PC-3 (cell line): ENCODE measurements around the gene CCDC201. TPM values are rescaled to one million over a fixed set of nuclear protein-coding genes. Genes with fewer than 3 reads are reported as not detected.
"Not testable (repeated sequence)": the region's sequence is repeated elsewhere in the genome, so short reads cannot be mapped to it uniquely, and the experiment has no call there.

ENCODE experiments used
- ATAC-seq: fragments of 200-7000 bp; cut with Tn5 transposase; 2 replicates; pipeline ENCODE4 v1.9.1; 2020; ENCODE audit warnings: mild to moderate bottlenecking, moderate library complexity
- BruUV-seq: library from RNA; stranded (reverse); fragments of 400-500 nt; replicated peaks from 2 replicates; lab custom pipeline; 2021; lab: Mats Ljungman, UMichigan
- CTCF ChIA-PET: fragments of 300-600 bp; sonication (Branson Sonifier 250); formaldehyde crosslinking; loops from one replicate; lab custom pipeline; 2022; ENCODE audit warnings: antibody characterized with exemption; lab: Charles Lee
- POLR2A ChIA-PET: fragments of 300-600 bp; sonication (Branson Sonifier 250); formaldehyde crosslinking; loops from one replicate; lab custom pipeline; 2022; ENCODE audit warnings: antibody characterized with exemption; ENCODE audit not compliant: unreplicated experiment; lab: Charles Lee
- DNase-seq: peaks from one replicate; pipeline ENCODE4 v3.0.0-alpha.2; 2015
- H2AFZ ChIP-seq: fragments of 300-600 bp; sonication (generic); 2 replicates; pipeline ENCODE4 v1.6.0; 2016; ENCODE audit warnings: antibody characterized with exemption, low read length
- H3F3A ChIP-seq: fragments of 300-600 bp; sonication (generic); one replicate; pipeline ENCODE4 v1.6.0; 2017; ENCODE audit warnings: antibody characterized with exemption, low read length, control low read depth, mild to moderate bottlenecking; ENCODE audit not compliant: unreplicated experiment
- H3K27ac ChIP-seq: fragments of 300-600 bp; sonication (generic); 2 replicates; pipeline ENCODE4 v1.5.1; 2016; ENCODE audit warnings: mild to moderate bottlenecking, low read length
- H3K27me3 ChIP-seq: fragments of 300-600 bp; sonication (generic); 2 replicates; pipeline ENCODE4 v1.6.1; 2016; ENCODE audit warnings: low read length, mixed read lengths
- H3K36me3 ChIP-seq: fragments of 300-600 bp; sonication (generic); 2 replicates; pipeline ENCODE4 v1.6.1; 2016; ENCODE audit warnings: low read depth, mixed run types, low read length, mixed read lengths
- H3K4me1 ChIP-seq: fragments of 300-600 bp; sonication (generic); 2 replicates; pipeline ENCODE4 v1.5.1; 2016; ENCODE audit warnings: low read length; ENCODE audit not compliant: insufficient read depth
- H3K4me2 ChIP-seq: fragments of 300-600 bp; sonication (generic); 2 replicates; pipeline ENCODE4 v1.6.0; 2016; ENCODE audit warnings: low read length
- H3K4me3 ChIP-seq: fragments of 300-600 bp; sonication (generic); 2 replicates; pipeline ENCODE4 v1.5.1; 2016; ENCODE audit warnings: mild to moderate bottlenecking, low read length, mixed read lengths
- H3K79me2 ChIP-seq: fragments of 300-600 bp; sonication (generic); 2 replicates; pipeline ENCODE4 v1.6.1; 2017; ENCODE audit warnings: low read length, mixed read lengths
- H3K9ac ChIP-seq: fragments of 300-600 bp; sonication (generic); 2 replicates; pipeline ENCODE4 v1.6.0; 2016; ENCODE audit warnings: mild to moderate bottlenecking, low read length
- H3K9me2 ChIP-seq: fragments of 300-600 bp; sonication (generic); replicated peaks from 2 replicates; pipeline ENCODE4 v1.6.1; 2016; ENCODE audit warnings: mixed run types, low read length, mixed read lengths
- H3K9me3 ChIP-seq: fragments of 300-600 bp; sonication (generic); 2 replicates; pipeline ENCODE4 v1.6.1; 2016; ENCODE audit warnings: low read length, mixed read lengths
- H4K20me1 ChIP-seq: fragments of 300-600 bp; sonication (generic); 2 replicates; pipeline ENCODE4 v1.6.1; 2016; ENCODE audit warnings: low read length, mixed read lengths
- EZH2 ChIP-seq: fragments of 300-600 bp; sonication (generic); IDR thresholded peaks from one replicate; pipeline ENCODE4 v1.6.1; 2017; ENCODE audit warnings: antibody characterized with exemption, mild to moderate bottlenecking, low read length; ENCODE audit not compliant: unreplicated experiment
- EZH2phosphoT487 ChIP-seq: fragments of 300-600 bp; sonication (generic); IDR thresholded peaks from 2 replicates; pipeline ENCODE4 v1.6.1; 2018; ENCODE audit warnings: mild to moderate bottlenecking, antibody characterized with exemption, low read length, borderline replicate concordance
- intact Hi-C: fragments of 100-400 bp; cut with micrococcal nuclease; formaldehyde crosslinking; loops from 2 replicates; pipeline ENCODE4 v1.9.0; 2023
- total RNA-seq: library from RNA; depleted of rRNA; stranded (reverse); fragments of >200 nt; gene quantifications from 2 replicates; pipeline ENCODE4 v1.2.3, GENCODE V29; 2014
- TF ChIP-seq, protein P1 (sequence below): fragments of 300-600 bp; sonication (generic); conservative IDR thresholded peaks from 2 replicates; pipeline ENCODE4 v1.5.1; 2017; ENCODE audit warnings: antibody characterized with exemption, low read depth, mild to moderate bottlenecking, low read length

CCDC201 gene
- total RNA-seq, 1 experiment from 2014 or later, result 0.11 TPM

DNA sequence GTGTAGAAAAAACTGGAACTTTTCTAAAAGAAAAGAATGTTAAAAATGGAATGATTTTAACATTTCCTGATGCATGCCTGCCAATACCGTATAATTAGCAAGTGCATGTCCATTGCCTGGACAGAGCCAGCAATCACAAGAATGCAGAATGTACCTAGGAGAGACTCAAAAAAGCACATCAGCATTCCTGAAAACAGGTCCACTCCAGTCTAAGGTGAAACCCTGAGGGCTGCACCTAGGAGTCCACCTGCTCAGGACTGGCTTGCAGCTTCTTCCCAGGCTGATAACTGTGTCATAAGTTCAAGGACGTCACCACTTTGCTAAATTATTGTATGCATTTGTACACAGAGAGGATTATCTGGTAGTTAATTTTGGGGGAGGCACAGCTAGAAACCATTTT lies 5.4 kb downstream of the CCDC201 start:
- no TSS peak for BruUV-seq
- Histone ChIP-seq H3F3A (no peaks in the 10 kb centered on the region), H3K4me1 (peaks cover 26% of the 10 kb centered on the region), H3K9me3 (no peaks in the 10 kb centered on the region), H3K36me3 (no peaks in the 10 kb centered on the region), H4K20me1 (no peaks in the 10 kb centered on the region), H3K9ac (no peak overlapping the region), H2AFZ (no peak overlapping the region), H3K4me3 (no peak overlapping the region), H3K79me2 (no peaks in the 10 kb centered on the region), H3K27ac (no peak overlapping the region), H3K4me2 (no peak overlapping the region), H3K27me3 (no peaks in the 10 kb centered on the region), H3K9me2 (no peaks in the 10 kb centered on the region)
- intact Hi-C loops, result no loop called here
- no peak for TF ChIP-seq EZH2
- ATAC-seq (no peak), DNase-seq (no peak)
- ChIA-PET POLR2A (no interaction called here), CTCF (no interaction called here)

GRCh38 chr7:45865594-45866410 lies 7.1 kb downstream of the CCDC201 start:
- no peak for TF ChIP-seq EZH2
- TF ChIP-seq, protein P1, sequence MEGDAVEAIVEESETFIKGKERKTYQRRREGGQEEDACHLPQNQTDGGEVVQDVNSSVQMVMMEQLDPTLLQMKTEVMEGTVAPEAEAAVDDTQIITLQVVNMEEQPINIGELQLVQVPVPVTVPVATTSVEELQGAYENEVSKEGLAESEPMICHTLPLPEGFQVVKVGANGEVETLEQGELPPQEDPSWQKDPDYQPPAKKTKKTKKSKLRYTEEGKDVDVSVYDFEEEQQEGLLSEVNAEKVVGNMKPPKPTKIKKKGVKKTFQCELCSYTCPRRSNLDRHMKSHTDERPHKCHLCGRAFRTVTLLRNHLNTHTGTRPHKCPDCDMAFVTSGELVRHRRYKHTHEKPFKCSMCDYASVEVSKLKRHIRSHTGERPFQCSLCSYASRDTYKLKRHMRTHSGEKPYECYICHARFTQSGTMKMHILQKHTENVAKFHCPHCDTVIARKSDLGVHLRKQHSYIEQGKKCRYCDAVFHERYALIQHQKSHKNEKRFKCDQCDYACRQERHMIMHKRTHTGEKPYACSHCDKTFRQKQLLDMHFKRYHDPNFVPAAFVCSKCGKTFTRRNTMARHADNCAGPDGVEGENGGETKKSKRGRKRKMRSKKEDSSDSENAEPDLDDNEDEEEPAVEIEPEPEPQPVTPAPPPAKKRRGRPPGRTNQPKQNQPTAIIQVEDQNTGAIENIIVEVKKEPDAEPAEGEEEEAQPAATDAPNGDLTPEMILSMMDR, result no peak
- TF ChIP-seq EZH2phosphoT487, result no peak
- Histone ChIP-seq H3K27ac (no peak overlapping the region), H3F3A (no peaks in the 10 kb centered on the region), H3K9me3 (no peaks in the 10 kb centered on the region), H3K9ac (no peak overlapping the region), H3K9me2 (no peaks in the 10 kb centered on the region), H3K4me3 (no peak overlapping the region), H3K4me1 (peaks cover 26% of the 10 kb centered on the region), H3K27me3 (no peaks in the 10 kb centered on the region), H3K36me3 (no peaks in the 10 kb centered on the region), H3K79me2 (no peaks in the 10 kb centered on the region), H2AFZ (no peak overlapping the region), H4K20me1 (no peaks in the 10 kb centered on the region), H3K4me2 (no peak overlapping the region)
- ChIA-PET POLR2A (no interaction called here), CTCF (no interaction called here)
- no TSS peak for BruUV-seq
- no peak for DNase-seq
- no peak for ATAC-seq
- intact Hi-C loops, result no loop called here

DNA sequence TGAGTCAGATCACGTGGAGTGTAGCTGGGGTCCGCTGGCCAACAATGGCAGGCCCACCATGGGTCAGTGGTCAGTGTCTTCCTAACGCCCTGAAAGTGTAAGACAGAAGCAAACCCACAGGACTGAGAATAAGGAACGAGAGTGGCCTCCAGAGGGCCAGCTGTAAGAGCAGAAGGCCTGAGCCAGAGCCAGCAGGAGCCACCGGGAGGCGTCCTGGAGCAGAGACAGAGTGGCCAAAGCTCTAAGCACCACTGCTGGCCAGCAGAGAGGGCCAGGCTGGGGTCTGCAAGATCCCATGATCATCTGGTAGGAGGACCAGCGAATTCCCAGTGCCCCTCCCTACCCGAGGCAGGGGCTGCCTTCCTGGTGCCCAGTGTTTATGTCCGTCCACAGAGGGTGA lies 9.2 kb downstream of the CCDC201 start:
- CTCF ChIA-PET, result interaction anchor here (0.5 to 1.0 kb wide), 2 partner anchors 25 to 1708 kb away, joined by 3 to 5 read pairs; partner anchors contain the start of gene IGFBP1
- peak; percentile 58; the same call in 1 of the 2 replicates for ATAC-seq

DNA sequence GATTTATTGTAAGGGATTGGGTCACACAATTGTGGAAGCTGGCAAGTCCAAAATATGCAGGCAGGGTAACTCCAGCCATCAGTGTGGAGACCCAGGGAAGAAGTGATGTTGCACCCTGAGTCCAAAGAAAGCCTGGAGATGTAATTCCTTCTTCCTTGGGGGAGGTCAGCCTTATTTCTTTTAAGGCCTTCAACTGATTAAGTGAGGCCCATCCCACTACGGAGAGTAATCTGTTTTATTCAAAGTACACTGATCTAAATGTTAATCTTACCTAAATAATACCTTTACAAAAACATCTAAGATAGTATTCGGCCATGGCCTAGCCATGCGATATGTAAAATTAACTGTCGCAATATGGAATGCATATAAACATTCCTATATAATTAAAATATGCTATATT lies 16.0 kb downstream of the CCDC201 start:
- H3F3A ChIP-seq, H3K9ac ChIP-seq, ATAC-seq, H3K4me3 ChIP-seq, H3K27ac ChIP-seq, H3K79me2 ChIP-seq, H3K4me1 ChIP-seq, H3K36me3 ChIP-seq, POLR2A ChIA-PET, BruUV-seq, DNase-seq, H3K27me3 ChIP-seq, H4K20me1 ChIP-seq, H3K4me2 ChIP-seq, H3K9me3 ChIP-seq, intact Hi-C loops, H3K9me2 ChIP-seq, H2AFZ ChIP-seq, CTCF ChIA-PET: not testable (repeated sequence)

More for the DNA sequence above, 9.2 kb downstream of the CCDC201 start:
- Histone ChIP-seq H4K20me1 (no peaks in the 10 kb centered on the region), H3K27me3 (no peaks in the 10 kb centered on the region), H3K27ac (no peak overlapping the region), H3K4me2 (no peak overlapping the region), H3K4me1 (peaks cover 6% of the 10 kb centered on the region), H2AFZ (no peak overlapping the region), H3K36me3 (no peaks in the 10 kb centered on the region), H3F3A (no peaks in the 10 kb centered on the region), H3K9ac (no peak overlapping the region), H3K79me2 (no peaks in the 10 kb centered on the region), H3K9me2 (no peaks in the 10 kb centered on the region), H3K4me3 (no peak overlapping the region), H3K9me3 (no peaks in the 10 kb centered on the region)
- POLR2A ChIA-PET, result no interaction called here
- no peak for DNase-seq
- no TSS peak for BruUV-seq
- TF ChIP-seq, protein P1, result peak; percentile 47
- TF ChIP-seq EZH2phosphoT487, result no peak
- no peak for TF ChIP-seq EZH2
- intact Hi-C loops, result no loop called here

DNA sequence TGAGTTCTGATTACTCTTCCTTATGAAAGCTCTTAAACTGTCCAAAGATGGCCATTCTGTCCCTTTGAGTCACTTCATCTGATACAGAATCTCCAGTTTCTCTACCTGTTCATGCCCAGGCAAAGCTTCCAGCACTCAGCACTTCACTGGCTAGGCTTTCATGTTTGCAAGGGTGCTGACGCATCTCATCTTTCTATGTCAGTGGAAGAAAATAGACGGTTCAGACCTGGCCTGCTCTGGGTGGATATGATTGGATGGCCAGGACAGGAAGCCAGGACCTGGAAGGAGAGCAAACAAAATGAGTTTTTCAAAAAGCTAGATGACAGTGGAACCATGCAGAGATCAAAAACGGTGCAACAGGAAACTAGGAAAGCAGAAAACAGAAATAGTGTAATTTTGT lies 17.2 kb downstream of the CCDC201 start:
- intact Hi-C loops, result loop anchor here (2.0 kb wide), 1 partner anchor 99 kb away; no protein-coding TSS in a partner anchor

More for the DNA sequence above, 17.2 kb downstream of the CCDC201 start:
- H3F3A ChIP-seq, H3K27ac ChIP-seq, H3K36me3 ChIP-seq, H3K4me1 ChIP-seq, H3K27me3 ChIP-seq, H3K9me3 ChIP-seq, DNase-seq, H2AFZ ChIP-seq, BruUV-seq, H3K9ac ChIP-seq, CTCF ChIA-PET, H3K4me3 ChIP-seq, H3K9me2 ChIP-seq, H3K4me2 ChIP-seq, H4K20me1 ChIP-seq, H3K79me2 ChIP-seq, POLR2A ChIA-PET: not testable (repeated sequence)
- ATAC-seq, result peak; percentile 51
